Testis (tissue), 3 donors: Measurements from ENCODE around the gene VPS8. TPM values are rescaled to one million over a fixed set of nuclear protein-coding genes. Genes with fewer than 3 reads are reported as not detected.
A peak's percentile ranks its signal among the peaks of the same experiment; 100 is the strongest.

Source experiments
- DNase-seq: peaks from one replicate; pipeline ENCODE4 v3.0.0-alpha.2; 2019
- H3K27ac ChIP-seq, 2 donors: fragments of 200-600 bp; sonication (generic); one replicate each; pipeline ENCODE4 v1.5.1; 2019
- H3K27me3 ChIP-seq: fragments of 200-600 bp; sonication (generic); one replicate; pipeline ENCODE4 v1.5.1; 2019
- H3K36me3 ChIP-seq: fragments of 200-600 bp; sonication (generic); one replicate; pipeline ENCODE4 v1.5.1; 2017; ENCODE audit warnings: low read depth; ENCODE audit errors: missing control alignments
- H3K4me1 ChIP-seq: fragments of 200-600 bp; sonication (generic); one replicate; pipeline ENCODE4 v1.5.1; 2019
- H3K4me3 ChIP-seq, 2 donors: fragments of 200-600 bp; sonication (generic); one replicate each; pipeline ENCODE4 v1.5.1; 2017 to 2019
- H3K9me3 ChIP-seq: fragments of 200-600 bp; sonication (generic); one replicate; pipeline ENCODE4 v1.5.1; 2017
- POLR2A ChIP-seq: fragments of 450-650 bp; IDR thresholded peaks from one replicate; pipeline ENCODE4 v1.6.1; 2017; ENCODE audit warnings: antibody characterized with exemption, mild to moderate bottlenecking, moderate library complexity
- WGBS, 2 donors: methylation state at CpG; one replicate each; pipeline ENCODE4 v1.1.5; 2018; 5-methylcytosine and 5-hydroxymethylcytosine counted together
- intact Hi-C: fragments of 100-400 bp; cut with DNase I; formaldehyde crosslinking; loops from one replicate; pipeline ENCODE4 v1.15.1; 2023; ENCODE audit warnings: low total_unique reads
- polyA plus RNA-seq: library from polyadenylated mRNA; stranded (reverse); fragments of 350-450 nt; fragmentation: Illumina TruSeq; extraction: RNeasy Lipid Tissue Mini Kit (QIAGEN cat#74804); gene quantifications from one replicate; pipeline ENCODE4 v1.2.3, GENCODE V29; 2014; ENCODE audit warnings: low read depth, low replicate concordance; ENCODE audit not compliant: insufficient read depth
- total RNA-seq, 2 donors: library from RNA; depleted of rRNA; stranded (reverse); fragments of >200 nt; gene quantifications; one replicate each; pipeline ENCODE4 v1.2.3, GENCODE V29; 2016
- TF ChIP-seq, protein P1 (sequence below), 3 experiments: fragments of 450-650 bp in 2 of 3; fragments of 200-600 bp in 1 of 3; sonication (generic) in 1 of 3; IDR thresholded peaks; one replicate each; pipeline ENCODE4 v1.5.1; 2016 to 2019; ENCODE audit warnings: antibody characterized with exemption in 3 of 3, mild to moderate bottlenecking in 2 of 3, moderate library complexity in 1 of 3

The VPS8 gene
- total and polyA plus RNA-seq, 3 donors from 2014 or later, result 65.8 to 127 (median 88.0) TPM

DNA sequence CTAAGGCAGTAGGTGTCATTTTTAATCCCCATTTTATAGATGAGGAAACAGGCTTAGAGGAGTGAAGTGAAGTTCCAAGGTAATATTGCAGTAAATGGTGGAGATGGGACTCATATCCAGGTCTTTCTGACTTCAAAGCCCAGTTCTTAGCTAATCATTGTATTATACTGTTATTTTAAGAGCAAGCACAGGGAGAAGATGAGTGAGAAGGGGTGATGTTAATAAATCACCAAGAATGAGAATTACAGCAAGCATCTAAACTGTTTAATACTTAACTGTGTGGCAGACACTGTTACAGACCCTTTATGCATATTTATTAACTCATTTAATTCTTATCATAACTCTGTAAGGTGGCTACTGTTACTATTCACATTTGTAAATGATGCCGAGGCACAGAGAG is 61.2 kb downstream of the VPS8 start:
- intact Hi-C loops, result loop anchor here (5.0 kb wide), 1 partner anchor 304 kb away; no protein-coding TSS in a partner anchor
- H3K4me1 ChIP-seq, result no peaks in the 10 kb centered on the region
- no peaks in the 10 kb centered on the region for H3K27me3 ChIP-seq
- TF ChIP-seq, protein P1, sequence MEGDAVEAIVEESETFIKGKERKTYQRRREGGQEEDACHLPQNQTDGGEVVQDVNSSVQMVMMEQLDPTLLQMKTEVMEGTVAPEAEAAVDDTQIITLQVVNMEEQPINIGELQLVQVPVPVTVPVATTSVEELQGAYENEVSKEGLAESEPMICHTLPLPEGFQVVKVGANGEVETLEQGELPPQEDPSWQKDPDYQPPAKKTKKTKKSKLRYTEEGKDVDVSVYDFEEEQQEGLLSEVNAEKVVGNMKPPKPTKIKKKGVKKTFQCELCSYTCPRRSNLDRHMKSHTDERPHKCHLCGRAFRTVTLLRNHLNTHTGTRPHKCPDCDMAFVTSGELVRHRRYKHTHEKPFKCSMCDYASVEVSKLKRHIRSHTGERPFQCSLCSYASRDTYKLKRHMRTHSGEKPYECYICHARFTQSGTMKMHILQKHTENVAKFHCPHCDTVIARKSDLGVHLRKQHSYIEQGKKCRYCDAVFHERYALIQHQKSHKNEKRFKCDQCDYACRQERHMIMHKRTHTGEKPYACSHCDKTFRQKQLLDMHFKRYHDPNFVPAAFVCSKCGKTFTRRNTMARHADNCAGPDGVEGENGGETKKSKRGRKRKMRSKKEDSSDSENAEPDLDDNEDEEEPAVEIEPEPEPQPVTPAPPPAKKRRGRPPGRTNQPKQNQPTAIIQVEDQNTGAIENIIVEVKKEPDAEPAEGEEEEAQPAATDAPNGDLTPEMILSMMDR (IDR thresholded peaks at IDR 0.05), result no peak
- TF ChIP-seq POLR2A, result no peak
- no peaks in the 10 kb centered on the region for H3K36me3 ChIP-seq
- H3K9me3 ChIP-seq, result no peaks in the 10 kb centered on the region
- no peak overlapping the region for H3K4me3 ChIP-seq
- no peak for DNase-seq
- 65 to 79% methylated on average over 1 of the region's 1 CpG for WGBS, 2 donors
- no peak overlapping the region for H3K27ac ChIP-seq

DNA sequence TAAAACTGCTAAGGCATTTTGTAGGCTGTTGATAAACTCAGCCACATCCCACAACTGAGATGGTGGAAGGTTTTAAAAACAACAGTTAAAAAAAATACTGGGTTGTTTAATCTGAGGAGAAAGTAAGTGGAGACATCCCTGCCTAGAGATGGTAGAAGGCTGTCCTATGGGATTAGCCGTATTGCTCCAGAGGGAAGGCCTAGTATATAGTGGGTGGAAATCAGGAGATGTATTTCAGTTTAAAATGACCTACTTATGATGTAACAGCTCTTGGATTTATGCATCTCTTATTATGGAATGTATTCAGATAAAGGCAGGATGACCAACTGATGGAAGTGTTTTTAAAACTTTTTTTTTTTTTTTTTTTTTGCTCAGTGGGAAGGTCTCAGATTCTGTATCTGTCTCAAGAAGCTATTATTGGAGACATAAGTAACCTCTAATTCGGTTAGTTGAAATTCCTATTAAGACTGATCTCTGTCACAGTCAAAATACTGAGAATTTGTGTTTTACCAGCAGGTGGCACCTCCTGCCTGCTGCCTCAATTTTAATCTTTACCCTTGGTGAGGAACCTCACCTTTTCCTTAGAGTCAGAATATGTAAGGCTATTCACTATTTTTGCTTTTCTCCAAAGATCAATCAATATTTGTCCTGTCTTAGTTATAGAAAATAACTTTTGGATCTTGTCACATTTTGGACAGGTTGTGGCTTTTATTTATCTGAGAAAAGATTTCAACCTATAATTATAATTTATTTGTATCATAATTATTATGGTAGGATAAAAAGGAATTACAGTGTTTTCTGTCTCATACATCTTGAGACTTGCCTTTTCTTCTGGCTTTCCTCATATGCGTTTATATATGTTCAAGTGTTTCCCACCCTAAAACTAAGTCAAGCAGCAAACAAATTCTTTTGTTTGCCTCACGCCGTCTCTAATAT is 63.0 kb downstream of the VPS8 start:
- H3K4me1 ChIP-seq, result no peaks in the 10 kb centered on the region
- DNase-seq, result no peak
- no peaks in the 10 kb centered on the region for H3K27me3 ChIP-seq
- TF ChIP-seq, protein P1 (IDR thresholded peaks at IDR 0.05), result peak; percentile 38 to 66 (median 54)
- TF ChIP-seq POLR2A, result no peak
- no peak overlapping the region for H3K4me3 ChIP-seq
- 73 to 76% methylated on average over 5 of the region's 5 CpGs for WGBS, 2 donors
- H3K36me3 ChIP-seq, result no peaks in the 10 kb centered on the region
- H3K9me3 ChIP-seq, result no peaks in the 10 kb centered on the region
- intact Hi-C loops, result loop anchor here (5.0 kb wide), 1 partner anchor 302 kb away; no protein-coding TSS in a partner anchor
- no peak overlapping the region for H3K27ac ChIP-seq

DNA sequence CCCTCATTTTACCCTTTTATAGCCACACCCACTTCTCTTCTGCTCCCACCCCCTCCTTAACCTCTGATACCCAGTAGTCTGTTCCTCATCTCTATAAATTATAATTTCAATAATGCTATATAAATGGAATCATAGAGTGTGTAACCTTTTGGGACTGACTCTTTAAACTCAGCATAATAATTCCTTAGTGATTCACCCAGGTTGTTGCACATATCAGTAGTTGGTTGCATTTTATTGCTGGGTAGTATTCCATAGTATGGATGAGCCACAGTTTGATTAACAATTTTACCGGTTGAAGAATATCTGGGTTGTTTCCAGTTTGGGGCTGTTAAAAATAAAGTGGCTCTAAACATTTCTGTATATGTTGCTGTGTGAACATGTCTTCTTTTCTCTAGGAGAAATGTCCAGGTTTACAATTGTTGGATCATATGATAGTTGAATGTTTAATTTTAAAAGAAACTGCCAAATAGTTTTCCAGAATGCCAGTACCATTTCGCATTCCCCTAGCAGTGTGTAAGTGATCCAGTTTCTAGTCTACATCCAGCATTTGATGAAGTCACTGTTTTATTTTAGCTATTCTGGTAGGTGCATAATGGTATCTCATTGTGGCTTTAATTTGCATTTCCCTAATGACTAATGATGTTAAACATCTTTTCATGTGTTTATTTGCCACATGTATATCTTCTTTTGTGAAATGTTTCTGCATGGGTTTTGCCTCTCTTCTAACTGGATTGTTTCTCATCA is 68.5 kb downstream of the VPS8 start:
- DNase-seq, result no peak
- no peaks in the 10 kb centered on the region for H3K27me3 ChIP-seq
- intact Hi-C loops, result no loop called here
- H3K9me3 ChIP-seq, result no peaks in the 10 kb centered on the region
- no peaks in the 10 kb centered on the region for H3K4me1 ChIP-seq
- H3K27ac ChIP-seq, result no peak overlapping the region
- WGBS, 2 donors, result 93 to 95% methylated on average over 2 of the region's 2 CpGs
- no peak for TF ChIP-seq POLR2A
- H3K36me3 ChIP-seq, result no peaks in the 10 kb centered on the region
- no peak overlapping the region for H3K4me3 ChIP-seq

- no peak overlapping the region for H3K4me3 ChIP-seq
- WGBS, 2 donors, result 97 to 100% methylated on average over 1 of the region's 1 CpG
- TF ChIP-seq, protein P1 (IDR thresholded peaks at IDR 0.05), result no peak
- no peak for TF ChIP-seq POLR2A
- H3K4me1 ChIP-seq, result no peaks in the 10 kb centered on the region
- no peaks in the 10 kb centered on the region for H3K9me3 ChIP-seq
- DNase-seq, result no peak
- intact Hi-C loops, result no loop called here
- no peaks in the 10 kb centered on the region for H3K36me3 ChIP-seq
- no peak overlapping the region for H3K27ac ChIP-seq
- no peaks in the 10 kb centered on the region for H3K27me3 ChIP-seq
These were observed 72.5 kb downstream of the VPS8 start for GRCh38 chr3:184884359-184885017.

DNA sequence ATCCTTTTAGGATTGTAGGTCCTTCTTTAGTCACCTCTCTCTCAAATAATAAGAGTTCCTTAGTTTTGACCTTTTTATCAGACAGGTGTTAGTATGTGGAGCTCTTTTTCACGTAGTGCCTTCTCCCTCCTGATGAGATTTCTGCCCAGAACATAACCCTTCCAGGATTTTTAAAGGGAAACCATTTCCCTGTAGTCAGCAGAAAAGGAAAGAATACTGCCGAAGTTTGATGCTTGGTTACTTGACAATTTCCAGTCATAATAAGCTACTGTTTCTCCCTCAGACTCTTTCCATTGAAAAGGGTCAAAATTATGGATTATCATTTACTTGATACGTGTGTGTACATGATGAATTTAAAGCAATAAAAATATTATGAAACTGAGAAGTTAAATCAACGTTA is 73.1 kb downstream of the VPS8 start:
- Histone ChIP-seq H3K27ac (no peak overlapping the region), H3K4me1 (no peaks in the 10 kb centered on the region), H3K27me3 (no peaks in the 10 kb centered on the region), H3K4me3 (no peak overlapping the region), H3K36me3 (no peaks in the 10 kb centered on the region), H3K9me3 (no peaks in the 10 kb centered on the region)
- TF ChIP-seq, protein P1 (IDR thresholded peaks at IDR 0.05), result no peak
- TF ChIP-seq POLR2A, result no peak
- DNase-seq, result no peak
- 82 to 89% methylated on average over 4 of the region's 4 CpGs for WGBS, 2 donors
- intact Hi-C loops, result no loop called here
